ENCODE results near the gene BHLHE40.

BHLHE40 gene

DNA sequence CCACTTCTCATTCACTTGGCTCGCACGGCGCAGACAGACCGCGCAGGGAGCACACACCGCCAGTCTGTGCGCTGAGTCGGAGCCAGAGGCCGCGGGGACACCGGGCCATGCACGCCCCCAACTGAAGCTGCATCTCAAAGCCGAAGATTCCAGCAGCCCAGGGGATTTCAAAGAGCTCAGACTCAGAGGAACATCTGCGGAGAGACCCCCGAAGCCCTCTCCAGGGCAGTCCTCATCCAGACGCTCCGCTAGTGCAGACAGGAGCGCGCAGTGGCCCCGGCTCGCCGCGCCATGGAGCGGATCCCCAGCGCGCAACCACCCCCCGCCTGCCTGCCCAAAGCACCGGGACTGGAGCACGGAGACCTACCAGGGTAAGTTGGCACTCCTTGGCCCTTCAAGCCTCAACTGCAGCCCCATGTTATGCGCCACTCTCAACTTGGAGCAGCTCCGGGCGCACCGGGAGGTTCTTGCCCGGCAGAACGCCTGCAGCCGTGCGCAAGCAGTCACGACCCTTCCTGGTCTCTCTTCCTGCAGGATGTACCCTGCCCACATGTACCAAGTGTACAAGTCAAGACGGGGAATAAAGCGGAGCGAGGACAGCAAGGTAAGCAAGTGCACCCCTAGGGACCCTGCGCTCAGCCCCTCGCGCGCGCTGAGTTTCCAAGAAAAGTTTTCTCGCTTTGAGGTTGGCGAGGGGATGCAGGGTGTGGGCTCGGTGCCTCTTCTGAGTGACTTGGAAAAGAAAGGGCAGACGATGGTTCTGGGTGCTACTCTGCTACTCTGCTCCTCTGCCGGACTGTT, at the start of gene BHLHE40:
BHLHE40 (plus strand) TSS at position 10 of the 801 bp plus-strand sequence; CDS start at position 292, 282 bp downstream.
- DNase-seq (ENCODE audit: low read depth in 2 of 2): no peak

DNA sequence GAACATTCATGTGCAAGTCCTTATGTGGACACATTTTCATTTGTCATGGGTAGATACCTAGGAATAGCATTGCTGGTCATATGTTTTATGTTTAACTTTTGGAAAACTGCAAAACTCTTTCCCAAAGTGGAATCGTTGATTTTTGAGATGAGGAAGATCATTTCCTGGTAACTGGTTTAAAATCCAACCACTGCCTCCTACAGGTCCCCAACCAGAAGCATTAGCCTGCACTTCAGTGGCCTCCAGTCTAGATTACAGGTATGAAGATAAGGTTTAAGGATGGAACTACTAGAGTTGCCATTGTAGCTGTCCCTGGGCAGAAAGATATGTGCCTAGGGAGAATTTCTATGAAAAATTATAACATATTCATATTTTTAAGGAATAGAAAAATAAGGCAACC, 48.7 kb upstream of the BHLHE40 start:
- DNase-seq (ENCODE audit: low read depth in 2 of 2): no peak

DNA sequence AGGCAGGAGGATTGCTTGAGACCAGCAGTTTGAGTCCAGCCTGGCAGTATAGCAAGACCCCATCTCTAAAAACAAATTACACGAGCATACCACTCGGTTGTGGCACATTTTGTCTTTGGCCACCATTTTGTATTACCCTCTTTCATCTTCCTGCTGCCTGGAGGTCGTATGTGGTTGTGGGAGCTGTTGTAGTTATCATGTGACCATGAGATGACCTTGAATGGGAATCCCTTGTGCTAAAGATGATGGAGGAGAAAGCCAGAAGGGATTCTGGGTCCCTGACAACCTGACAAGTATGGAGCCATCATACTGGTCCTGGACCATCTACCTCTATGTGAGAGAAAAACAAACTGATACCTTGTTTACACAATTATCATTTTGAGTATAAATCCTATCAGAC, 45.2 kb upstream of the BHLHE40 start:
- DNase-seq (ENCODE audit: low read depth in 2 of 2): no peak

DNA sequence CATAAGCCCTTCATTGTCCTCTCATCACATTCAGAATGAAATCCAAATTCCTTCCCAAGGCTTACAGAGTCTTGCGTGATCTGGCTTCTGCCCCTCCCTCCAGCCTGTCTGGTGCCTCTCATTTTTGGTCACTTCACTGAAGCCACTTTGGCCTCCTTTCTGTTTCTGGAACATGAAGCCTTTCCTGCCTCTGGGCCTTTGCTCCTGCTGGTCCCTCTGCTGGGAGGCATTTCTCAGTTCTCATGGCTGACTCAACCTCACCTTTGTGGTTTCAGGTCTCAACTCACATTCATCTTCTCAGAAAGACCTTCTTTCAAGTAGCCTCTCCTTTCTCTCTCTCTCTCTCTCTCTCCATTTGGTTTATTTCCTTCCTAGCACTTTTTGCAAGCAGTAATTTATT, 43.9 kb upstream of the BHLHE40 start:
- no peak for DNase-seq (ENCODE audit: low read depth in 2 of 2)

DNA sequence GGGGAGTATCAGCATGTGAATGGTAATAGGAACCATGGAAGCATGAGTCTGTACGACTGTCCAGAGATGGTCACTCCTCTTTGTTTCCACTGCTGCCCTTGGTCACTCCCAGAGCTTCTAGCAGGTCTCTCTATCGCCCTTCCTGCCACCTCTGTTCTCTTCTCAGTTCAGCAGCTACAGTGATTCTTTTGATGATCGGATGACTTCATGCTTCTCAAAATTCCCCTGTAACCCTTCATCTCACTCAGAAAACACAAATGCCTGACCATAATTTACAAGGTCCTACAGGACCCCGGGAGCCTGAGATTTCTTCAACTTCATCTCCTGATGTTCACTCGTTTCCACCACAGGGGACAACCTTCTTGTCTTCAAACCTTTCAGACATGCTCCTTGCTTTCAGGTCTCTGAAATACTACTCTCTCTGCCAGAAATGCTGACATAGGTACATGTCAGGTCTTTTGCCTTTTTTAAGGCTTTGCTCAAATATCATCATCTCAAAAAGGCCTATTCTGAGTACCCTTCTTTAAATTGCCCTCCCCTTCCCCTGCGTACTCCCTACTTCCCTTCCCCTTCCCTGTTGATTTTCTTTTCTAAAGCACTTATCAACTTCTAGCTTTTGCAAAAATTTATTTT, 42.1 kb upstream of the BHLHE40 start:
- DNase-seq (ENCODE audit: low read depth in 2 of 2): no peak

DNA sequence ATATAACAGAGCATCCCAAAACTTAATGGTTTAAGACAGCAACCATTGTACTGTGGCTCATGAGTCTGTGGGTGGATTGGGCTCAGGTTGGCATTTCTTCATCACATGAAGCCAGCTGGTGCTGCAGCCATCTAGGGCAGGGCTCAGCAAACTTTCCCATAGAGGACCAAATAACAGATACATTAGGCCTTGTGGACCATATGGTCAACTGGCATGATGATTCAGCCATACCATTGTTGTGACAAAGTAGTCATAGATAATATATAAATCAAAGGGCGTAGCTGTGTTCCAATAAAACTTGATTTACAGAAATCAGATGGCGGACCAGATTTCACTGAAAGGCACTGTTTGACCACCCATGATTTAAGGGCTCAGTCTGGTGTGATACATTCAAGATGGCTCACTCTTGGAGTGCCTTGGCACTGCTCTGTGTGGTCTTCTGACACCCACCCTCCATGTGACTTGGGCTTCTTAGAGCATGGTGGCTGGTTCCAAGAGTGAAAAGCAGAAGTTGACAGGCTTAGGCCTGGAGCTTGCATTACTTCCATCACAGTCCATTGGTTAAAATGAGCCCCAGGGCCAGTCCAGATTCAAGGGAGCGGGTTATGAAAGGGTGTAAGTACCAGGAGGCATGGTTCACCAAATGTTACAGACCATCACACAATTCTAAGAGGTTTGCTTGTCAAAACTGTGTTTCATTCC, 40.8 kb upstream of the BHLHE40 start:
- DNase-seq (ENCODE audit: low read depth in 2 of 2): no peak

DNA sequence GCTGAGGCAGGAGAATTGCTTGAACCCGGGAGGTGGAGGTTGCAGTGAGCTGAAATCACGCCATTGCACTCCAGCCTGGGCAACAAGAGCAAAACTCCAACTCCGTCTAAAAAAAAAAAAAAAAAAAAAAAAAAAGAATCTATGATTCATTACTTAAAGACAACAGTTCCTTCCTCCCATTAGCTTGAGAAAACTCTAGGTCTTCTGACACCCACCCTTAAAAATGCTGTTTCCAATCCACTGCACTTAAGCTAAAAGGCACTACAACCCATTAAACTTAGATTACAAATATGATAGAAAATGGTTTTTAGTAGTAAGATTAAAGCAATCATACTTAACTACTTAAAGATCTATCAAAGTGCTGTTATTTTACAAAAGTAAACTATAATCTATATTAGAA, 40.0 kb upstream of the BHLHE40 start:
- no peak for DNase-seq (ENCODE audit: low read depth in 2 of 2)

DNA sequence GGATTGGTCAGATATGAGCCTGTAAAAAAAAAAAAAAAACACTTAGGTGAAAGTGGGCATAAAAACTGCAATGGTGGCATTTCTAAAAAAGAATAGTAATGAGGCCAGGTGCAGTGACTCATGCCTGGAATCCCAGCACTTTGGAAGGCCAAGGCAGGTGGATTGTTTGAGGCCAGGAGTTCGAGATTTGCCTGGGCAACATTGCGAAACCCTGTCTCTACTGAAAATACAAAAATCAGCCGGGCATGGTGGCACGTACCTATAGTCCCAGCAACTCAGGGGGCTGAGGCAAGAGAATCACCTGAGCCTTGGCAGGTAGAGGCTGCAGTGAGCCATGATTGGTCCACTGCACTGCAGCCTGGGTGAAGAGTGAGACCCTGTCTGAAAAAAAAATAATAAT, 38.3 kb upstream of the BHLHE40 start:
- no peak for DNase-seq (ENCODE audit: low read depth in 2 of 2)

DNA sequence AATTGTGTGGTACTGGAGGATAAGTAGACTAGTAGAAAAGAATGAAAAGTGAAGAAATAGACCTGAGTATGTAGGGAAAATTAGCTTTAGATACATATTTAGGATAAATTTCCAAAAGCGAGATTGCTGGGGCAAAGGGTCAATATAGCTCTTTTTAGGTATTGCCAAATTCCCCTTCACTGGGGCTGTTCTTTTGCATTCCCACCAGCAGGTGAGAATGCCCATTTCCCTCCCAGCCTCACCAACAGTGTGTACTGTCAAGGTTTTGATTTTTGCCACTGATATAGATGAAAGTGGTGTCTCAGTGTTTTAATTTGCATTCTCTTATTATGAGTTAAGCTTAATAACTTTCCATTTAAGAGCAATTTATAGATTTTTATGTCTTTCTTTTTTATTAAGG, 35.7 kb upstream of the BHLHE40 start:
- DNase-seq (ENCODE audit: low read depth in 2 of 2): no peak

DNA sequence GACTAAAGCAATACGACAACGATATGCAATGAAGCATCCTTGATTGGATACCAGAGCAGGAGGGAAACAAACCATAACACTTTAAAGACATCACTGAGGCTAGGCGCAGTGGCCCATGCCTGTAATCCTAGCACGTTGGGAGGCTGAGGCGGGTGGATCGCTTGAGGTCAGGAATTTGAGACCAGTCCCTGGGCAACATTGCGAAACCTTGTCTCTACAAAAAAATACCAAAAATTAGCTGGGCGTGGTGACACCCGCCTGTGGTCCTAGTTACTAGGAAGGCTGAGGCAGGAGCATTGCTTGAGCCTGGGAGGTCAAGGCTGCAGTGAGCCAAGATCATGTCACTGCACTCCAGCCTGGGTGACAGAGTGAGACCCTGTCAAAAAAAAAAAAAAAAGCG, 33.9 kb upstream of the BHLHE40 start:
- DNase-seq (ENCODE audit: low read depth in 2 of 2): no peak

DNA sequence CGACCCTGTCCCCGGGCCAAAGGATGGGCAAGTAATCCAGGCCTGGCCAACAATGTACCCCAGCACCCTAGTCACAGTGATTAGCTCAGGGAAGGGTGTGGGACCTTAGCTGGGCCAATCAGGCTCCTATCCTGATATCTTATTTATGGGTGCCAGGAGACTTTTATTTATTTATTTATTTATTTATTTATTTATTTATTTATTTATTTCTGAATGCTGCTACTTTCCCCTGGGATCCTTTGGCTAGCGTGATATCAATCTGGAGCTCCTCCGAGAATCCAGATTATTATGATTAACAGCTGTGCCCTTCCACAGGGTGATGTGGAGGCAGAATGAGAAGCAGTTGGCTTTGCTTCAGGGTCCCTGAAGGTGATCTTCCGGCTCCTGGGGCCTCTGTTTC, 32.2 kb upstream of the BHLHE40 start:
- no peak for DNase-seq (ENCODE audit: low read depth in 2 of 2)

DNA sequence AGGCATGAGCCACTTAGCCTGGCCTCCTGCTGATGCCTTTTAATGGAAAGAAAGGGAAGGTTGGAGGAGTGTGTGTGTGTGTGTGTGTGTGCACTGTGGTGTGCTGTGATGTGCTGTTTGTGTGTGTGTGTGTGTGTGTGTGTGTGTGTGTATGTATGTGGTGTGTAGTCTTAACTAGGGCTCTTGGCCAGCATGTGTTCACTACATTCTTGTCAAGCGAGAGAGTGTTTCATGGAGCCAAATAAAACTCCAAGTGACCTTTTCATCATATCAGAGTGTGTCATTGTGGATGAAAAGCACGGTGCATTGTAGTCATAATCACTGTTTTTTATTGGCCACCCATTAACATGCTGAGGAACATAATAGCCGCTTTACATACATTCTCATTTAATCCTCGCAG, 30.8 kb upstream of the BHLHE40 start:
- no peak for DNase-seq (ENCODE audit: low read depth in 2 of 2)

DNA sequence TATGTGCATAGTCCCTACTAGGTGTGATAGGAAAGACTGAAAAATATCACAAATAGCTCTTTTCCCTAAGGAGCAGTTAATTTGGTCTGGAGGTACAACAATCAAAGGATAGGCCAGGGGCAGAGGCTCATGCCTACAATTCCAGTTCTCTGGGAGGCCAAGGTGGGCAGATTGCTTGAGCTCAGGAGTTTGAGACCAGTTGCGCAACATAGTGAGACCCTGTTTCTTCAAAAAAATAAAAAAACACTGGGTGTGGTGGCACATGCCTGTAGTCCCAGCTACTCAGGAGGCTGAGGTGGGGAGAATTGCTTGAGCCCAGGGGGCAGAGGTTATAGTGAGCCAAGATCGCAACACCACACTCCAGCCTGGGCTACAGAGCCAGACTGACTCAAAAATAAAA, 30.2 kb upstream of the BHLHE40 start:
- no peak for DNase-seq (ENCODE audit: low read depth in 2 of 2)

DNA sequence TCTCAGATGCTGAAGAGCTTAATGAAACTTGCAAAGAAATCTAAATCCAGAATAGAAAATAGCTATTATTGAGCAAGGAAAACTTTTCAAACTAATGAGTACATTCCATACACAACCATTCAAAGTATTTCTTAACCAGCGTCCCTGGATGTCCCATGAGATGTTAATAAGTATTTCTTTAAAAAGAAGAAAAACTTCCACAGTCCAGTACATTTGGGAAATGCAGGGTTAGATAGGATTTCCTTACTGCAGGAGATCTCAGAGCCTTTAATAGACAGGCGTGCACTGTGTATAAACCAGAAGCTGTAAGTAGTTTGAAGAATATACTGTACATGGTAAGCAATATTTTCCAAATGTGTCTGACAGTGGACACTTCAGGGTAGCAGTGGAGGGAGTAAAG, 29.6 kb upstream of the BHLHE40 start:
- DNase-seq (ENCODE audit: low read depth in 2 of 2): no peak

DNA sequence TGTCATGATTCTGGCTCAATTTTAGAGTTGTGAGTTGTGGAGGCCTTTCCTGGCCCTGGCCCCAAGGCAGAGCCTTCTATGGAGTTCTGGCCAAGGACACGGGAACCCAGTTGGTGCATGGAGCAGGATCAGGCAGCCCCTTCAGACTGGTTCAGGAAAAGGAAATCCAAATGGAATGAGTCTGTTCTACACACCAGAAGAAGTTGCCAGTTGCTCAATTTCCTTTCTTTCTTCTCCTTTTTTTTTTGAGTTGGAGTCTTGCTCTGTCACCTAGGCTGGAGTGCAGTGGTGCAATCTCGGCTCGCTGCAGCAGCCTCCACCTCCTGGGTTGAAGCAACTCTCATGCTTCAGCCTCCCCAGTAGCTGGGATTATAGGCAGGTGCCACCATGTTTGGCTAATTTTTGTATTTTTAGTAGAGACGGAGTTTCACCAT, 28.9 kb upstream of the BHLHE40 start:
- DNase-seq (ENCODE audit: low read depth in 2 of 2): no peak

DNA sequence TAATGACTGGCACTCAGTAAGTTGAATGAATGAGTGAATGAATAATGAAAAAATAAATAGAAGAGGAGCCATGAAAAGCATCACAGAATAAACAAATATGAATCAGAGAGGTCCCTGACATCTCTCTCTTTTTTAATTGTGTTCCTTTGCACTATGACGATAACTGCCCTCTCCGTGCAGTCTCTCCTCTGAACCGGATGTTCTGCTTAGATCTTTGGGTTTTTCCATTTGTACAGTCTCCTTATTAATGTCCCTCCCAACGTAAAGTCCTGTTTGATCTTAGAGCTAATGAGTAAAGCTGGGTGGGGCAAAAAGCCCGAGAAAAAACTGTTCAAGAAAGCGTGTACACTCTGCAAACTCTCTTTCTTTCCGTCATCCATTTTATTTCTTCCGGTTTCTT, 28.3 kb upstream of the BHLHE40 start:
- DNase-seq (ENCODE audit: low read depth in 2 of 2): no peak

DNA sequence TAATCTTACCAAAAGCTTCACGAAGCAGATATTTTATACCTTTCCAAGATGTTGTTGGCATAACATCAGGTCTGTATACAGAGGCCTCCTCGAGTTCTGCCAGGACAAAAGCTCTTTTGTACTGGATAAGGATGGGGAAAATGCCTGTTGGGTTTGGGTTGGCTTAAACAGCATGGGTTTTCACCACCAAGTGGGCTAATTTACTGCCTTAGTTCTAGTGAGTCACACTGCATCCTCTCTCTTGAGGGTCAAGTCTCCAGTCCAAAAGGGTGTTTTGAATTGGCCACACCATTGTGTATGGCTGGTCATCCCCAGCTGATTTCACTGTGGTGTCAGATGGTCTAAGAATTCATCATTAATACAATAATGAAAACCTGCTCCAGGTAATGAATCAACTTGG, 26.1 kb upstream of the BHLHE40 start:
- DNase-seq (ENCODE audit: low read depth in 2 of 2): no peak

DNA sequence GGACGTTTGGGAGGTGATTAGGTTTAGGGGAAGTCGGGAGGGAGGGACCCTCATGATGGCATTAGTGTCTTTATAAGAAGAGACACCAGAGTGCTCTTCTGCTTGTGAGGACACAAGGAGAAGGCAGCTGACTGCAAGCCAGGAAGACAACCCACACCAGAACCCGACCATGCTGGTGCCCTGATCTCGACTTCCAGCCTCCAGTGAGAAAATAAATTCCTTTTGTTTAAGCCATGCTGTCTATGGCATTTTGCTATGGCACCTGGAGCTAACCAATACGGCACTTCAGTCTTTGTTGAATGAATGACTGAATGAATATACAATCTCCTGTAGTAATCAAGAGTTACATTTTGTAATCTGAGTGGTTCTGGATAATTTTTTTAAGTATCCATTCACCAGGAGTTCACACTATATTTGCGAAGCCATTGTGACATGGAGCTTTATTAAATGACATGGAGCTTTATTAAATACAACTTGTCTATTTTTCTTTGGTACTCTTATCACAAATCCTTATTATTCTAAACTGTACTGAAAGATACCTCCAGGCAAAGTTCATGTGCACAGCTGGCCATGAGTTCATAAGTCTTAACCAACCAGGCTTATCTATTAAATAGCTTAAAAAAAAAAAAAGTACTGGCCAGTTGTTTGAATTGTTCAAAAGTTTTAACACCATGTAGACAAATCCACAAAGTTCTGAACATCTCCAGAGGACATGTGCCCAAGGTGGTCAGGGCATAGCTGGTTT, 24.8 kb upstream of the BHLHE40 start:
- DNase-seq (ENCODE audit: low read depth in 2 of 2): no peak

DNA sequence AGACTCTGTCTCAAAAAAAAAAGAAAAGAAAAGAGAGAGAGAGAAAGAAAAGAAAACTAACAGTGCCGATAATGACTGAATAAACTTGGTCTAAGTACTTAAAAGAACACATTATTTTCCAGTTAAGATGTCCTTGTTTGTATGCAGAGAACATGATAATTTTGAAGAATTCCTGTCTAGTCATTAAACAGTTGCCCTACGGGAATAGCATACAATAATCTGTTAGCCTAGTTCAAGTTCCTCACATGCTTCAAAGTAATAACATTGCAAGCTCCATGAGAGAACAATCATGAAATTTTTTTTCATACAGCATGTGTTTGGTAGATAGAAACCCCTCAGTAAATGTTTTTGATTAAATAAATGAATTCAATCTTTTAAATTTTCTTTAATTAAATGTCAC, 23.1 kb upstream of the BHLHE40 start:
- DNase-seq (ENCODE audit: low read depth in 2 of 2): no peak

DNA sequence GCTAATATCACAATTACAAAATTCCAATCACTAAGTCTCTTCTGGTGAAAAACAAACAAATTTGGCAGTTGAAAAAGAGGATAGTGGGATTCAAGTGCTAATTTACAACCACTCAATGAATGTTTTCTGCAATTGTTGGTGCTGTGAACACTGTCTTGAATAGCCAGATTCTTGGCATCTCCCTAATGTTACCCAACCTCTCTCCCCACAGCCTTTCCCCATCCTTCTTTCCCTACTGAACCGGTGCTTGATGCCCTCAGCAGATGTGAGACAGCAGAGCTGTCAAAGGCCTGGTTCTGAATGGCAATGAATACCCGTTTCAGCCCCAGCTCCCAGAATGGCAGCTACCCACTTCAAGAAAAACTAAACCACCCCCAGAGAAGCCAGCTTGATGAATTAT, 22.5 kb upstream of the BHLHE40 start:
- DNase-seq (ENCODE audit: low read depth in 2 of 2): no peak

DNA sequence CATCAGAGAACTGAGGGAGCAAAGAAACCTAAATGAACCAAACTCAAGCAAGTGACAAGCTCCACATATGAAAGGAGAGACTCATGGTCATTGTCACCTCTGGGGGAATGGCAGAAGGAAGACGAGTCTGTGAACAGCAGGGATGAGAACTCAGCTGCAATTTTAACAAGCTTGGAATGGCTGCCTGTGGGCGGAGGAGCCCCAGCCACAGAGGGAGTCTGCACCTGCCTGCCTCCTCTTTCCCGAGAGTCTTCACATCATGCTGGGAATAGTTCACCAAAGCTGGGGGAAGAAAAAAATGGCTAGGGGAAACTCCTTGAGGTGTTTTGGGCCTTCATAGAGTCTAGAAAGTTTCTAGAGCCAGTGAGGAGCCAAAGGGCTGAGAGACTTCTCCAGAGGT, 21.3 kb upstream of the BHLHE40 start:
- no peak for DNase-seq (ENCODE audit: low read depth in 2 of 2)

DNA sequence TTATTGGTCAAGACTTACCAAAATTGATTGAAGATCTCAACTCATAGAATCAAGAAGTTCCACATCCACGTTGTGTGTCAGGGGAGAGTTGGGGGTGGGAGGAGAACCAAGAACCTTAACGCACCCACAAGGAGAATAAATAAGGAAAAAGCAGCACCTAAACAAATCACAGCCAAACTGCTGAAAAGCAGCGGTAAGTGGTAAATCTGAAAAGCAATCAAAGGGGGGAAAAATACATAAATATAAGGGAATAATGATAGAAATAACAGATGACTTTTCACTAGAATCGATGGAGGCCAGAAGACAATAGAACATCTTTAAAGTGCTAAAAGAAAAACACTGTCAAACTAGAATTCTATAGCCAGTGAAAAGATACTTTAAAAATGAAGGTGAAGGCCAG, 20.1 kb upstream of the BHLHE40 start:
- no peak for DNase-seq (ENCODE audit: low read depth in 2 of 2)
